GM12891 (cell line): ENCODE results near the gene KDM1B.

ENCODE experiments used
- DNase-seq: peaks from one replicate; pipeline ENCODE4 v3.0.0; 2011; ENCODE audit warnings: low spot score; ENCODE audit not compliant: insufficient read length
- FAIRE-seq: peaks from 2 replicates; lab custom pipeline; 2011; peaks lifted over from hg19 to GRCh38; lab: Jason Lieb, UNC
- PAX5 ChIP-seq: IDR thresholded peaks from 2 replicates; pipeline ENCODE4 v1.6.1; 2011; ENCODE audit warnings: low read length, moderate library complexity, mild to moderate bottlenecking; ENCODE audit not compliant: insufficient read depth, severe bottlenecking
- POLR2A ChIP-seq: IDR thresholded peaks from 2 replicates; pipeline ENCODE4 v1.6.1; 2011; ENCODE audit warnings: low read depth, low read length, control low read depth
- POLR2AphosphoS5 ChIP-seq: IDR thresholded peaks from 2 replicates; pipeline ENCODE4 v1.6.1; 2011; ENCODE audit warnings: low read depth, low read length, control low read depth
- POU2F2 ChIP-seq: IDR thresholded peaks from 2 replicates; pipeline ENCODE4 v1.6.1; 2011; ENCODE audit warnings: low read depth, mild to moderate bottlenecking, control low read depth, low read length, moderate library complexity
- SPI1 ChIP-seq: IDR thresholded peaks from 2 replicates; pipeline ENCODE4 v1.6.1; 2011; ENCODE audit warnings: low read depth, low read length, control low read depth
- TAF1 ChIP-seq: IDR thresholded peaks from 2 replicates; pipeline ENCODE4 v1.6.1; 2011; ENCODE audit warnings: low read depth, low read length, control low read depth

Gene KDM1B

GRCh38 chr6:18234564-18234963 lies 79.3 kb downstream of the KDM1B start:
- FAIRE-seq (no peak), DNase-seq (no peak)
- TF ChIP-seq POLR2A (no peak), SPI1 (no peak), PAX5 (no peak), POU2F2 (no peak), TAF1 (no peak), POLR2AphosphoS5 (no peak)

- FAIRE-seq: no peak
- no peak for TF ChIP-seq POLR2A
- TF ChIP-seq SPI1: no peak
- no peak for TF ChIP-seq TAF1
- TF ChIP-seq POLR2AphosphoS5: no peak
- no peak for TF ChIP-seq POU2F2
- TF ChIP-seq PAX5: no peak
- DNase-seq: no peak
These were observed 80.3 kb downstream of the KDM1B start for GRCh38 chr6:18235524-18235923.

- DNase-seq (no peak), FAIRE-seq (no peak)
- TF ChIP-seq TAF1: no peak
- TF ChIP-seq SPI1: no peak
- no peak for TF ChIP-seq POLR2A
- no peak for TF ChIP-seq PAX5
- TF ChIP-seq POU2F2: no peak
- no peak for TF ChIP-seq POLR2AphosphoS5
These were observed 81.9 kb downstream of the KDM1B start for GRCh38 chr6:18237167-18237566.

GRCh38 chr6:18240230-18240629 lies 85.0 kb downstream of the KDM1B start:
- TF ChIP-seq SPI1 (no peak), PAX5 (no peak), POLR2AphosphoS5 (no peak), TAF1 (no peak), POLR2A (no peak), POU2F2 (no peak)
- FAIRE-seq (no peak), DNase-seq (no peak)

- no peak for TF ChIP-seq POLR2A
- TF ChIP-seq POLR2AphosphoS5: no peak
- no peak for TF ChIP-seq PAX5
- TF ChIP-seq TAF1: no peak
- no peak for TF ChIP-seq SPI1
- no peak for TF ChIP-seq POU2F2
- no peak for DNase-seq
- no peak for FAIRE-seq
These were observed 86.2 kb downstream of the KDM1B start for GRCh38 chr6:18241208-18242038.

- DNase-seq (no peak), FAIRE-seq (no peak)
- TF ChIP-seq SPI1 (no peak), POLR2A (no peak), TAF1 (no peak), POLR2AphosphoS5 (no peak), POU2F2 (no peak), PAX5 (no peak)
These were observed 87.0 kb downstream of the KDM1B start for GRCh38 chr6:18242062-18242851.

GRCh38 chr6:18243302-18243893 lies 88.2 kb downstream of the KDM1B start:
- FAIRE-seq: no peak
- no peak for DNase-seq
- TF ChIP-seq SPI1 (no peak), POU2F2 (no peak), TAF1 (no peak), POLR2AphosphoS5 (peak; percentile 40; the same call in 1 of the 2 replicates)

GRCh38 chr6:18244251-18244650 lies 89.0 kb downstream of the KDM1B start:
- no peak for TF ChIP-seq PAX5
- TF ChIP-seq POLR2A: no peak
- TF ChIP-seq POU2F2: no peak
- no peak for TF ChIP-seq SPI1
- no peak for TF ChIP-seq TAF1
- TF ChIP-seq POLR2AphosphoS5: no peak
- FAIRE-seq (no peak), DNase-seq (no peak)

GRCh38 chr6:18245079-18245478 lies 89.9 kb downstream of the KDM1B start:
- DNase-seq (no peak), FAIRE-seq (no peak)
- TF ChIP-seq TAF1 (no peak), SPI1 (peak; percentile 30)

- no peak for FAIRE-seq
- DNase-seq: no peak
- TF ChIP-seq POLR2AphosphoS5 (no peak), POLR2A (peak; percentile 60; the same call in 1 of the 2 replicates)
These were observed 90.4 kb downstream of the KDM1B start for GRCh38 chr6:18245642-18246041.
